GM19328 (cell line): ENCODE measurements around the gene TMEM51.
"Not testable (repeated sequence)": the region's sequence is repeated elsewhere in the genome, so short reads cannot be mapped to it uniquely, and the experiment has no call there.

Source experiments
- ATAC-seq: cut with Tn5 transposase; IDR thresholded peaks from one replicate; pipeline ENCODE4 v1.9.1; 2021; ENCODE audit warnings: mild to moderate bottlenecking, moderate library complexity; ENCODE audit not compliant: unreplicated experiment

The TMEM51 gene

DNA sequence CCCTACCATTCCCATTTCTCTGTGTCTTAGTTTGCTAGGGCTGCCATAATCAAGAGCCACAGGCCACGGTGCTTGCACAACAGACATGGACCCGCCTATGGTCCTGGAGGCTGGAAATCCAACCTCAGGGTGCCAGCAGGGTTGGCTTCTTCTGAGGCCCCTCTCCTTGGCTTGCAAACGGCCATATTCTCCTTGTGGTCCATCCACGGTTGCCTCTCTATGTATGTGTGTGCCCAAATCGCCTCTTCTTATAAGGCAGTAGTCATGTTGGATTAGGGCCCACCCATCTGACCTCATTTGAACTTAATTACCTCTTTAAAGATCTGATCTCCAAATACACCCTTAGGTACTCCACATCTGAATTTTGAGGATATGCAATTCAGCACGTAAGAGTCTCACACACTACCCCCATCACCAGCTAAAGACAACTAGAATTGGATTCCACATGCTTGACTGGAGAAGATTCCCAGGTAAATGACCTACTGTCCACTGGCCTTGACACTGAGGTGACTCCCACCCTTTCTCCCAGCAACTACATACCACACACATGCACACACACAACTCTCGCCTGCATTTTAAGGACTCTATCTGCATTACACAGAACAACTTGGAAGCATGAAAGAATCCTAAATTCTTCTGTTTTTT lies 28.3 kb upstream of the TMEM51 start:
- ATAC-seq: no peak

DNA sequence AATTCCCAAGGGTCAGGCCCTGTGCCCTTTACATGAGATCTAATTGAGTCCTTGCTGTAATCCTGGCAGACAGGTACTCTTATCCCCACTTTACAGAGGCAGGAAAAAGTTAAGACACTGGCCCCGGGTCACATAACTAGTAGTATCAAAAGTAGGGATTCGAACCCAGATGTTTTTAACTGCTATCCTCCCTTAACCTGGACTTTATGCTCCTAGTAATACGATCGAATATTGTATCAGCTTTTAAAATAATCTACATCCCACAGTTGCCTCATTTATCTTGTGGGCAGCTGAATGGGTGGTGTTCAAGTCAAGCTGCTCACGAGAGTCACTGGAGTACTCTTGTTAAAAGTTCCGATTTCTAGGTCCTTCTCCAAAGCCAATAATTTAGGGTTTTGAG lies 25.5 kb upstream of the TMEM51 start:
- no peak for ATAC-seq

GRCh38 chr1:15128520-15129313 lies 24.8 kb upstream of the TMEM51 start:
- ATAC-seq: no peak

GRCh38 chr1:15129944-15130343 lies 23.6 kb upstream of the TMEM51 start:
- no peak for ATAC-seq

- no peak for ATAC-seq
Measured at GRCh38 chr1:15130607-15131006, 22.9 kb upstream of the TMEM51 start.

DNA sequence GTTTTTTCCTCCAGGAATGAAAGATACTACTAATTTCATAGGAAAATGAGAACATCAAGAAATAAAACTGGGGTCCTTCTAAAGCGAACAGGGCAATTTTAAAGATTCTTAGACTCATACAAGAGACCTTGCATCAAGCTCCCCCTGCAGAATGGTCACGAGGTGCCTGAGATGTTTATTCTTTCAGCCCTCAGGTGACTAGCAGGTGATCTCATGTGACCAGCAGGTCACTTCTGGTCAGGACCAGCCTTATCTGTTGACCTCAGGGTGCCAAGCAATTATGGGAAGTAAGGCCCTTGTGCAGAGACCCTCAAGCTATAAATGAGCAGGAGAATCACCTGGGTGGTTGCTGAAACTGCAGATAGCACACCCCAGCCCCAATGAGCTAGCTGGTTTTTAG lies 20.6 kb upstream of the TMEM51 start:
- no peak for ATAC-seq

DNA sequence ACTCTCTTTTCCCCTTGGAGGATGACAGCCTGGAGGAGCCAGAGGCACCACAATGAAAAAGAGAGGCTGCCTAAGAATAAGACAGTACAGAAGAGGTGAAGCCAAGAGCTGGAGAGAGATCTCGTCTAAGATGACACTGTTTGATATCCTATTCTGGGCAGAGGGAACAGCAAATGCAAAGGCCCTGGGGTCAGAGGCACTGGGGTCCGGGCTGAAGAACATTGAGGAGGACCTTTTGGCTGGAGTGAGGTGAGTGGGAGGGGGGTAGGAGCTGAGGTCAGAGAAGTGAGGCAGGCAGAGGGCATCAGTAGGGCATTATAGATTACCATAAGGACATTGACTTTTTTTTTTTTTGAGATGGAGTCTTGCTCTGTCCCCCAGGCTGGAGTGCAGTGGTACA lies 19.3 kb upstream of the TMEM51 start:
- ATAC-seq: no peak

DNA sequence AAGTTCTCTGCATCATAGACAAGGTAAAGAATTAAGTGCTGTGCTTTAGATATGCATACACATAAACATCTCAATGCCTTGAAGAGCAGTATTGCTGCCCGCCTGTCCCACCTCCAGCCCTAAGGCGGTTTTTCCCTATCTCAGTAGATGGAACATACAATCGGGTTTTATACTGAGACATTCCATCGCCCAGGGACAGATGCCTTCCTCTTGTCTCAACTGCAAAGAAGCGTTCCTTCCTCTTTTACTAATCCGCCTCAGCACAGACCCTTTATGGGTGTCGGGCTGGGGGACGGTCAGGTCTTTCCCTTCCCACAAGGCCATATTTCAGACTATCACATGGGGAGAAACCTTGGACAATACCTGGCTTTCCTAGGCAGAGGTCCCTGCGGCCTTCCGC lies 17.9 kb upstream of the TMEM51 start:
- ATAC-seq: not testable (repeated sequence)

GRCh38 chr1:15137809-15138208 lies 15.7 kb upstream of the TMEM51 start:
- ATAC-seq: no peak

DNA sequence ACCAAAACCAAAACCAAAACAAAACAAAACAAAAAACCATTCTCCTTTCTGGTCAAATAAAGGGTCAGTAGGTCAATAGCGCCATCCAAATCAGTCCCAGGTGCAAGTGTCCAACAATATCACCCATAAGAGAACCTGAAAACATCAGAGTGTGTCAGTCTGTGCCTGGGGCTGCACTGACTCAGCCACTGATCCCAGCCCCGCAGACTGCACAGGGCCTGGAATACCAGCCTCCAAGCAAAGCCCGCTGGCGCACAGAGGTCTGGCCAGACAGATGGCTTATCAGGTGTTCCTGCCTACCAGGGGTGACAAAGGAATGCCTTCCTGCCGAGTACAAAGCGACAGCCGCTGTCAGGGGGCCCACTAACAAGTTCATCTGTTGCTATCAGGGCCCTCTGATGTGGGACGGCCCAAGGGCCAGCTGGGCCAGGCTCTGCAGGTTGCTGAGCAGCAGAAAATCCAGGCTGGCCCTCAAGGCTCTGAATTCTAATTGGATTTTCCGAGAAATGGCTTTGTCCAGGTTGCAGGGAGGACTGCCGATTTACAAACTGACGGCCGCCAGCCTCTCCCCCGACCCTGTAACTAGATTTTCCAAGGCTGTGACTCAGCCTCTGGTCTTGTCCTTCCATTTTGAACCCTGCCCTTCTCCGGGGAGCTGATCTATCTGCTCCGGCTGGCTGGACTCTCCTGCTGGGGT lies 13.7 kb upstream of the TMEM51 start:
- no peak for ATAC-seq

DNA sequence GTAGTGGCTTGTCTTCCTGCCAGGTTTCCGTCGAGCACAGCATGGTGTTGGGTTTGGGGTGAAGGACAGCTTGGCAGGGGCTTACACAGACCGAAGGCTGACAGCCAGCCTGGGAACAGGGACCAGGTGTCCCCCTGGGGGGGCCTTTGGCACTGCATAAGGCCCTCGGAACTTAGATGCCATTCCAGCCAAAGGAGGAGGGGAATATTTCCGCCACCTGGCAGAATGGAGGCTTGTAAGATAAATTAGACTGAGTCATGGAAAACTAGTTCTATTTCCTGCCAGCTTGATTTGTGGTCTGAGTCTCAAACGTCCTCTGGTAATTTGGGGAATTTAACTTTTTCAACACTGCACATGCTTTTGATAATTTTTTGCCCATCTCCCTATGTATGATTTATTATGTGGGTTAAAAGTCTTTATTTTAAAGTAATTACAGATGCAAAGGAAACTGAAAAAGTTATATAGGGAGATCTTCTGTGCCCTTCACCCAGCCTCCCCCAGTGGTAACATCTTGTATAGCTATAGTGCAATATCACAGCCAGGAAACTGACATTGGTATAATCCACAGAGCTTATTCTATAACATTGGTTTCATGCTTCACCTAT lies 11.5 kb upstream of the TMEM51 start:
- ATAC-seq: no peak

DNA sequence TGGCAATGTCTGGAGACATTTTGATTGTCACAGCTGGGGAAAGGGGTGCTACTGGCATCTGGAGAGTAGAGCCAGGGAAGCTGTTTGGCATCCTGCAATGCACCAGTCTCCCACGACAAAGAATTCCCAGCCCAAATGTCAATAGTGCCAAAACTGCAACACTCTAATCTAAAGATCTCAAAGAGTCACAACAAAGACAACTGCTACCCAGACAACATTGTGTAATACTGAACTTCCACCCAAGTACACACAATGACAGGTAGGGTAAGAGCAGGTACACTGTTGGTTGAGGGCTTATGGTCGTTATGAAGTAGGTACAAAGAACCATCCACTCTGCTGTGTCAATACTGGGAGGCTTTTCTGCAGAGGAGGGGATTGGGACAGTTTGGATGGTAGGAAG lies 8.2 kb upstream of the TMEM51 start:
- ATAC-seq: no peak

DNA sequence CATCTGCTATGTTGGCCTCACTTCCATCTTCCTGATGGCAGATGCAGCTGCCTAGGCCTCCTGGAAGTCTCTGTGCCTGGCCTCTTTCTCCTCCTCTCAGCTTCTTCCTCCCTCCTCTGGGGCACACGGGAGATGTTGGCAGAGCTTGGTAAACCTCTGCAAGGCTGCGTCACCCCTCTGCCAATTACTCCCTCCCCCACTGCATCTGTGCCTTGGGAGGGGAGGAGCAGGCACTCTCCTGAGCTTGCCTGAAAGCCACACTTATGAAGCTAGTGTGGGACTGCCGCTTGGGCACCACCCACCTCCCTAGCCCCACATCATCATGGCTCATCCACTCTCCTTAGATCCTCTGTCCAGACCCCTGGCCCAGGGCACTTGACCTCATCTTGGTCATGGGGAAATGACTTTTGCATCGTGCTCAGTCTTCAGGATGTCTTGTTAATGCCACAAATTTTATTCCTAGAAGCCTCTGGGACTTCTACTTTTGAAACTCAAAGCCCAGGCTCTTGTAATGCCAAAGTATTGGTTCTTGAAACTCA lies 7.3 kb upstream of the TMEM51 start:
- no peak for ATAC-seq

DNA sequence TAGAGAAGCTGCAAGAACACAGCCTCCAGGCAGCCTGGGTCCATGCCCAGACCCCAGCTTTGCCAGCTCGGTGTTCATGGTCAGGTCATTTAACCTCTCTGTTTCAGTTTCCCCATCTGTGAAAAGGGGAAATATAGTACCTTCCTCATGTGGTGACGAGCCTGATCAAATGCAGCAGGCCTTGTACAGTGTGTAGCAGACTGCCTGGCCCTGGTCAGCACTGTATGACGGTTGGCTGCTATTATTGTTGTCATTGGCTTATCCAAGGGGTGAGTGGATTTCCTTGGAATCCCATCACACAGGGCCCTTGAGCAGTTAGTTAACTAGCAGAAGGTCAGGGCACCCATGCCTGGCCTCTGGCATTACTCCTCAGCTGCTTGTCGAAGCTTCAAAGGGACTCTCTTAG lies 6.6 kb upstream of the TMEM51 start:
- no peak for ATAC-seq

DNA sequence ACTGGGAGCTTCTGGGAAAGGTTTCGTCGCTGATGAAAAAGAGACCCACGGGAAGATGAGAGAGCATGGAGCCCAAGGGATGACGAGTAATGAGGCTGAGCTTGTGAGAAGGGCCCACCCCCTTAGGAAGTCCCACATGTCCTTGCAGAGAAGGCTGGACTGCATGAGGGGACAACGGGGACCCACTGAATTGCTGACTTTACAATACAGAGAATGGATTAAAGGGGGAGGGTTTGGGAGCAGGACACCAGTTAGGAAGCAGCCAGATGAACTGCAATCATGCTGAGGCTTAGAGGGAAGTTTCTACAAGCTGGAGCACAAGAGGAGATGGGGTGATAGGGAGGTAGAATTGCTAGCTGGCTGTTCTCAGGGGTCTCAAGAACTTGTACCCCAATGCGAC lies 5.5 kb upstream of the TMEM51 start:
- no peak for ATAC-seq

GRCh38 chr1:15148475-15148874 lies 5.1 kb upstream of the TMEM51 start:
- ATAC-seq: no peak

- no peak for ATAC-seq
Measured at GRCh38 chr1:15148941-15149340, 4.6 kb upstream of the TMEM51 start.

DNA sequence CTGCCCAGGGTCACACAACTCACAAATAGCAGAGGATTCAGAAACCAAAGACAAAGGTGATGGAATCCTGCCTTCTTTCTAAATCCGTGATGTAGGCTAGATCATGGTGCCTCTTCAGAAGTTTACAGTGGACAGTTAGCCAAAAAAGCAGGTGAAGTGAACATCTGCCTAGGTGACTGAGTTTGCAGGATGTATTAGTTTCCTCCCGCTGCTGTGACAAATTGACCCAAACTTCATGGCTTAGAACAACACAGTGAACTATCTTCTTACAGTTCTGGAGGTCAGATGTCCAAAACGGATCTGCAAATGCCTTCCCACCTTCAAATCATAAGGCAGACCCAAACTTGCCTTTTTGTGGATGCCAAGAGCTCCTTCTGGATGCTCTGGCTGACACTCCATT lies 3.2 kb upstream of the TMEM51 start:
- ATAC-seq: no peak

GRCh38 chr1:15151377-15151806 lies 2.2 kb upstream of the TMEM51 start:
- ATAC-seq: no peak

- no peak for ATAC-seq
Measured at GRCh38 chr1:15151871-15152270, 1.7 kb upstream of the TMEM51 start.
